ENCODE measurements around the gene CGAS. TPM values are rescaled to one million over a fixed set of nuclear protein-coding genes. Genes with fewer than 3 reads are reported as not detected.

Gene CGAS
- total and polyA plus RNA-seq, 2 experiments from 2014 or later = 8.3 to 12.7 TPM

DNA sequence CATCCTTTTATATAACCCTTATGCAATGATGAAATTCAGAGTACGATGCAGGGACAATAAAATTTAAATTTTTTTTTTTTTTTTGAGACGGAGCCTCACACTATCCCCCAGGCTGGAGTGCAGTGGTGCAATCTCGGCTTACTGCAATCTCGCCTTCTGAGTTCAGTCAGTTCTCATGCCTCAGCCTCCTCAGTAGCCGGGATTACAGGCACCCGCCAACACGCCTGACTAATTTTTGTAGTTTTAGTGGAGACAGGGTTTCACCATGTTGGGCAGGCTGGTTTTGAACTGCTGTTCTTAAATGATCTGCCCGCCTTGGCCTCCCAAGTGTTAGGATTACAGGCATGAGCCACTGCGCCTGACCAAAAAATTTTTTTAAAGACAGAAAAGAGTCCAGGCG, 24.6 kb upstream of the CGAS start:
- Histone ChIP-seq H3K4me1 (ENCODE audit: insufficient read depth) (no peaks in the 10 kb centered on the region), H3F3A (replicated peaks; ENCODE audit: low read depth) (0 out of 2 replicates have a peak, but pooled peaks cover 6% of the 10 kb centered on the region), H3K36me3 (ENCODE audit: insufficient read depth) (peaks cover 39% of the 10 kb centered on the region), H4K20me1 (replicated peaks; ENCODE audit: insufficient read depth) (no peaks in the 10 kb centered on the region; the same call in 1 of the 2 replicates), H3K4me3 (no peak overlapping the region), H3K79me2 (replicated peaks; ENCODE audit: insufficient read depth) (no peaks in the 10 kb centered on the region), H3K27ac (ENCODE audit: low read depth) (no peak overlapping the region), H3K9me2 (ENCODE audit: insufficient read depth) (no peaks in the 10 kb centered on the region), H3K27me3 (ENCODE audit: insufficient read depth) (no peaks in the 10 kb centered on the region), H3K4me2 (no peak overlapping the region), H2AFZ (no peak overlapping the region)
- DNase-seq (ENCODE audit: low spot score) (no peak), ATAC-seq (no peak)
- Mint-ChIP-seq H3K4me1 (no peaks in the 10 kb centered on the region), H3K9me3 (no peaks in the 10 kb centered on the region; the same call in 2 of the 3 replicates), H3K27ac (no peak overlapping the region), H3K27me3 (ENCODE audit: insufficient read depth, low read depth, poor library complexity) (no peaks in the 10 kb centered on the region), H3K36me3 (ENCODE audit: low read depth) (peaks cover 70% of the 10 kb centered on the region), H3K4me3 (no peak overlapping the region)
- TF ChIP-seq, protein P1, sequence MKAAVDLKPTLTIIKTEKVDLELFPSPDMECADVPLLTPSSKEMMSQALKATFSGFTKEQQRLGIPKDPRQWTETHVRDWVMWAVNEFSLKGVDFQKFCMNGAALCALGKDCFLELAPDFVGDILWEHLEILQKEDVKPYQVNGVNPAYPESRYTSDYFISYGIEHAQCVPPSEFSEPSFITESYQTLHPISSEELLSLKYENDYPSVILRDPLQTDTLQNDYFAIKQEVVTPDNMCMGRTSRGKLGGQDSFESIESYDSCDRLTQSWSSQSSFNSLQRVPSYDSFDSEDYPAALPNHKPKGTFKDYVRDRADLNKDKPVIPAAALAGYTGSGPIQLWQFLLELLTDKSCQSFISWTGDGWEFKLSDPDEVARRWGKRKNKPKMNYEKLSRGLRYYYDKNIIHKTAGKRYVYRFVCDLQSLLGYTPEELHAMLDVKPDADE (IDR thresholded peaks at IDR 0.05) = no peak
- TF ChIP-seq NANOG (IDR thresholded peaks at IDR 0.05; ENCODE audit: borderline replicate concordance) (no peak), ZNF114 (CRISPR knock-in tag; IDR thresholded peaks at IDR 0.05) (no peak), EZH2phosphoT487 (IDR thresholded peaks at IDR 0.05; ENCODE audit: unreplicated experiment) (no peak), CREB1 (CRISPR knock-in tag; IDR thresholded peaks at IDR 0.05; ENCODE audit: low read depth) (no peak), ZNF331 (CRISPR knock-in tag; IDR thresholded peaks at IDR 0.05; ENCODE audit: low read depth) (no peak), STAT1 (IDR thresholded peaks at IDR 0.05; ENCODE audit: unreplicated experiment) (no peak), EZH2 (IDR thresholded peaks at IDR 0.05; ENCODE audit: low read depth, unreplicated experiment) (no peak), JUNB (IDR thresholded peaks at IDR 0.05; ENCODE audit: unreplicated experiment) (no peak), POLR2AphosphoS5 (IDR thresholded peaks at IDR 0.05; ENCODE audit: low read depth) (no peak)
- TF ChIP-seq, protein P2, sequence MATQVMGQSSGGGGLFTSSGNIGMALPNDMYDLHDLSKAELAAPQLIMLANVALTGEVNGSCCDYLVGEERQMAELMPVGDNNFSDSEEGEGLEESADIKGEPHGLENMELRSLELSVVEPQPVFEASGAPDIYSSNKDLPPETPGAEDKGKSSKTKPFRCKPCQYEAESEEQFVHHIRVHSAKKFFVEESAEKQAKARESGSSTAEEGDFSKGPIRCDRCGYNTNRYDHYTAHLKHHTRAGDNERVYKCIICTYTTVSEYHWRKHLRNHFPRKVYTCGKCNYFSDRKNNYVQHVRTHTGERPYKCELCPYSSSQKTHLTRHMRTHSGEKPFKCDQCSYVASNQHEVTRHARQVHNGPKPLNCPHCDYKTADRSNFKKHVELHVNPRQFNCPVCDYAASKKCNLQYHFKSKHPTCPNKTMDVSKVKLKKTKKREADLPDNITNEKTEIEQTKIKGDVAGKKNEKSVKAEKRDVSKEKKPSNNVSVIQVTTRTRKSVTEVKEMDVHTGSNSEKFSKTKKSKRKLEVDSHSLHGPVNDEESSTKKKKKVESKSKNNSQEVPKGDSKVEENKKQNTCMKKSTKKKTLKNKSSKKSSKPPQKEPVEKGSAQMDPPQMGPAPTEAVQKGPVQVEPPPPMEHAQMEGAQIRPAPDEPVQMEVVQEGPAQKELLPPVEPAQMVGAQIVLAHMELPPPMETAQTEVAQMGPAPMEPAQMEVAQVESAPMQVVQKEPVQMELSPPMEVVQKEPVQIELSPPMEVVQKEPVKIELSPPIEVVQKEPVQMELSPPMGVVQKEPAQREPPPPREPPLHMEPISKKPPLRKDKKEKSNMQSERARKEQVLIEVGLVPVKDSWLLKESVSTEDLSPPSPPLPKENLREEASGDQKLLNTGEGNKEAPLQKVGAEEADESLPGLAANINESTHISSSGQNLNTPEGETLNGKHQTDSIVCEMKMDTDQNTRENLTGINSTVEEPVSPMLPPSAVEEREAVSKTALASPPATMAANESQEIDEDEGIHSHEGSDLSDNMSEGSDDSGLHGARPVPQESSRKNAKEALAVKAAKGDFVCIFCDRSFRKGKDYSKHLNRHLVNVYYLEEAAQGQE (IDR thresholded peaks at IDR 0.05; ENCODE audit: unreplicated experiment) = no peak
- TF ChIP-seq, protein P3, sequence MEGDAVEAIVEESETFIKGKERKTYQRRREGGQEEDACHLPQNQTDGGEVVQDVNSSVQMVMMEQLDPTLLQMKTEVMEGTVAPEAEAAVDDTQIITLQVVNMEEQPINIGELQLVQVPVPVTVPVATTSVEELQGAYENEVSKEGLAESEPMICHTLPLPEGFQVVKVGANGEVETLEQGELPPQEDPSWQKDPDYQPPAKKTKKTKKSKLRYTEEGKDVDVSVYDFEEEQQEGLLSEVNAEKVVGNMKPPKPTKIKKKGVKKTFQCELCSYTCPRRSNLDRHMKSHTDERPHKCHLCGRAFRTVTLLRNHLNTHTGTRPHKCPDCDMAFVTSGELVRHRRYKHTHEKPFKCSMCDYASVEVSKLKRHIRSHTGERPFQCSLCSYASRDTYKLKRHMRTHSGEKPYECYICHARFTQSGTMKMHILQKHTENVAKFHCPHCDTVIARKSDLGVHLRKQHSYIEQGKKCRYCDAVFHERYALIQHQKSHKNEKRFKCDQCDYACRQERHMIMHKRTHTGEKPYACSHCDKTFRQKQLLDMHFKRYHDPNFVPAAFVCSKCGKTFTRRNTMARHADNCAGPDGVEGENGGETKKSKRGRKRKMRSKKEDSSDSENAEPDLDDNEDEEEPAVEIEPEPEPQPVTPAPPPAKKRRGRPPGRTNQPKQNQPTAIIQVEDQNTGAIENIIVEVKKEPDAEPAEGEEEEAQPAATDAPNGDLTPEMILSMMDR (conservative IDR thresholded peaks at IDR 0.05; ENCODE audit: low read depth in 2 of 2) = no peak
- TF ChIP-seq, protein P4, sequence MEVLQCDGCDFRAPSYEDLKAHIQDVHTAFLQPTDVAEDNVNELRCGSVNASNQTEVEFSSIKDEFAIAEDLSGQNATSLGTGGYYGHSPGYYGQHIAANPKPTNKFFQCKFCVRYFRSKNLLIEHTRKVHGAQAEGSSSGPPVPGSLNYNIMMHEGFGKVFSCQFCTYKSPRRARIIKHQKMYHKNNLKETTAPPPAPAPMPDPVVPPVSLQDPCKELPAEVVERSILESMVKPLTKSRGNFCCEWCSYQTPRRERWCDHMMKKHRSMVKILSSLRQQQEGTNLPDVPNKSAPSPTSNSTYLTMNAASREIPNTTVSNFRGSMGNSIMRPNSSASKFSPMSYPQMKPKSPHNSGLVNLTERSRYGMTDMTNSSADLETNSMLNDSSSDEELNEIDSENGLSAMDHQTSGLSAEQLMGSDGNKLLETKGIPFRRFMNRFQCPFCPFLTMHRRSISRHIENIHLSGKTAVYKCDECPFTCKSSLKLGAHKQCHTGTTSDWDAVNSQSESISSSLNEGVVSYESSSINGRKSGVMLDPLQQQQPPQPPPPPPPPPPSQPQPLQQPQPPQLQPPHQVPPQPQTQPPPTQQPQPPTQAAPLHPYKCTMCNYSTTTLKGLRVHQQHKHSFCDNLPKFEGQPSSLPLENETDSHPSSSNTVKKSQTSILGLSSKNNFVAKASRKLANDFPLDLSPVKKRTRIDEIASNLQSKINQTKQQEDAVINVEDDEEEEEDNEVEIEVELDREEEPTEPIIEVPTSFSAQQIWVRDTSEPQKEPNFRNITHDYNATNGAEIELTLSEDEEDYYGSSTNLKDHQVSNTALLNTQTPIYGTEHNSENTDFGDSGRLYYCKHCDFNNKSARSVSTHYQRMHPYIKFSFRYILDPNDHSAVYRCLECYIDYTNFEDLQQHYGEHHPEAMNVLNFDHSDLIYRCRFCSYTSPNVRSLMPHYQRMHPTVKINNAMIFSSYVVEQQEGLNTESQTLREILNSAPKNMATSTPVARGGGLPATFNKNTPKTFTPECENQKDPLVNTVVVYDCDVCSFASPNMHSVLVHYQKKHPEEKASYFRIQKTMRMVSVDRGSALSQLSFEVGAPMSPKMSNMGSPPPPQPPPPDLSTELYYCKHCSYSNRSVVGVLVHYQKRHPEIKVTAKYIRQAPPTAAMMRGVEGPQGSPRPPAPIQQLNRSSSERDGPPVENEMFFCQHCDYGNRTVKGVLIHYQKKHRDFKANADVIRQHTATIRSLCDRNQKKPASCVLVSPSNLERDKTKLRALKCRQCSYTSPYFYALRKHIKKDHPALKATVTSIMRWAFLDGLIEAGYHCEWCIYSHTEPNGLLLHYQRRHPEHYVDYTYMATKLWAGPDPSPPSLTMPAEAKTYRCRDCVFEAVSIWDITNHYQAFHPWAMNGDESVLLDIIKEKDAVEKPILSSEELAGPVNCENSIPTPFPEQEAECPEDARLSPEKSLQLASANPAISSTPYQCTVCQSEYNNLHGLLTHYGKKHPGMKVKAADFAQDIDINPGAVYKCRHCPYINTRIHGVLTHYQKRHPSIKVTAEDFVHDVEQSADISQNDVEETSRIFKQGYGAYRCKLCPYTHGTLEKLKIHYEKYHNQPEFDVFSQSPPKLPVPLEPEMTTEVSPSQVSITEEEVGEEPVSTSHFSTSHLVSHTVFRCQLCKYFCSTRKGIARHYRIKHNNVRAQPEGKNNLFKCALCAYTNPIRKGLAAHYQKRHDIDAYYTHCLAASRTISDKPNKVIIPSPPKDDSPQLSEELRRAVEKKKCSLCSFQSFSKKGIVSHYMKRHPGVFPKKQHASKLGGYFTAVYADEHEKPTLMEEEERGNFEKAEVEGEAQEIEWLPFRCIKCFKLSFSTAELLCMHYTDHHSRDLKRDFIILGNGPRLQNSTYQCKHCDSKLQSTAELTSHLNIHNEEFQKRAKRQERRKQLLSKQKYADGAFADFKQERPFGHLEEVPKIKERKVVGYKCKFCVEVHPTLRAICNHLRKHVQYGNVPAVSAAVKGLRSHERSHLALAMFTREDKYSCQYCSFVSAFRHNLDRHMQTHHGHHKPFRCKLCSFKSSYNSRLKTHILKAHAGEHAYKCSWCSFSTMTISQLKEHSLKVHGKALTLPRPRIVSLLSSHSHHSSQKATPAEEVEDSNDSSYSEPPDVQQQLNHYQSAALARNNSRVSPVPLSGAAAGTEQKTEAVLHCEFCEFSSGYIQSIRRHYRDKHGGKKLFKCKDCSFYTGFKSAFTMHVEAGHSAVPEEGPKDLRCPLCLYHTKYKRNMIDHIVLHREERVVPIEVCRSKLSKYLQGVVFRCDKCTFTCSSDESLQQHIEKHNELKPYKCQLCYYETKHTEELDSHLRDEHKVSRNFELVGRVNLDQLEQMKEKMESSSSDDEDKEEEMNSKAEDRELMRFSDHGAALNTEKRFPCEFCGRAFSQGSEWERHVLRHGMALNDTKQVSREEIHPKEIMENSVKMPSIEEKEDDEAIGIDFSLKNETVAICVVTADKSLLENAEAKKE (CRISPR knock-in tag; IDR thresholded peaks at IDR 0.05) = no peak

All from GM23338 (cell line).